T-helper 22 cell (primary cell): ENCODE measurements around the gene GPX5.

ENCODE experiments used
- DNase-seq: peaks from one replicate; pipeline ENCODE4 v3.0.0-alpha.2; 2020; ENCODE audit warnings: low read depth

GPX5 gene

GRCh38 chr6:28558629-28559028 is 32.9 kb downstream of the GPX5 start:
- DNase-seq: no peak

GRCh38 chr6:28563430-28564095 is 37.9 kb downstream of the GPX5 start:
- DNase-seq: no peak

- DNase-seq: no peak
Measured at GRCh38 chr6:28565823-28566526, 40.3 kb downstream of the GPX5 start.

- no peak for DNase-seq
Measured at GRCh38 chr6:28566527-28567252, 41.0 kb downstream of the GPX5 start.

GRCh38 chr6:28567506-28567905 is 41.8 kb downstream of the GPX5 start:
- DNase-seq: no peak

GRCh38 chr6:28568515-28569108 is 42.9 kb downstream of the GPX5 start:
- no peak for DNase-seq

- no peak for DNase-seq
Measured at GRCh38 chr6:28569748-28570147, 44.1 kb downstream of the GPX5 start.

- no peak for DNase-seq
Measured at GRCh38 chr6:28580475-28580874, 54.8 kb downstream of the GPX5 start.

GRCh38 chr6:28583463-28583862 is 57.8 kb downstream of the GPX5 start:
- no peak for DNase-seq
